ENCODE data around the gene CDK5RAP2. TPM values are rescaled to one million over a fixed set of nuclear protein-coding genes. Genes with fewer than 3 reads are reported as not detected.

Gene CDK5RAP2
- total and polyA plus RNA-seq, 10 of the 15 experiments (the other 5 are each of a cell fraction or from before 2014, with no cell fraction given): 16.2 to 53.5 (median 34.5) TPM

DNA sequence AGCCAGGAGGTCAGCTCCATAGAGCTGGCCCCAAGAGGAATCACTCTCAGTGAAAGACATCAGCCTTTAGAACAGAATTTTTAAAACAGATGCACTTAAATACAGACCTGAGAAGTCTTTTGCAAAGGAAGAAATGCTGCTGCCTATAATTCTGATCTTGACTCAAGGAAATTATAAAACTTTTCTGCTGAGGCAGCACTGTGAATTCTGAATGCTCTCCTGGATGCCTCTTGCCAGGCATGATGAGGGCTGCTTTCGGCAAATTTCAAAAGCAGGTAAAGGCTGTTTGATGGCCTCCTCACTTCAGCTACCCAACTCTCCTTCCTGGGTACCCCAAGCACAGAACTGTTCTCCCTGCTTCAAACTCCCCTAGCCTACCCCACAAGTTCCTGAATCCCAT, 174.8 kb downstream of the CDK5RAP2 start:
- POLR2A ChIA-PET: no interaction called here
- intact Hi-C loops (cut with micrococcal nuclease; ENCODE audit: unreplicated experiment): no loop called here

More for the DNA sequence above, 174.8 kb downstream of the CDK5RAP2 start:
- ATAC-seq (no peak), FAIRE-seq (no peak), DNase-seq (ENCODE audit: low read depth, low spot score) (no peak)
- no TSS peak for BruUV-seq (replicated peaks)
- H2AFZ ChIP-seq (ENCODE audit: control insufficient read depth, low read depth, low read length): no peak overlapping the region
- RAD21 ChIA-PET (ENCODE audit: unreplicated experiment): no interaction called here
- in situ Hi-C loops (cut with MboI): no loop called here
- no peaks in the 10 kb centered on the region for H3K9me3 ChIP-seq (replicated peaks; ENCODE audit: control insufficient read depth, insufficient read depth, low read length)
- no peak overlapping the region for H3K9ac ChIP-seq (ENCODE audit: control insufficient read depth, insufficient read depth, low read length)
- TF ChIP-seq FOS (IDR thresholded peaks at IDR 0.05; ENCODE audit: borderline replicate concordance, extremely low read depth, insufficient read length) (no peak), HDGF (IDR thresholded peaks at IDR 0.05) (no peak), MLLT1 (IDR thresholded peaks at IDR 0.05) (no peak), RELB (IDR thresholded peaks at IDR 0.05; ENCODE audit: low read depth) (no peak), ATF3 (IDR thresholded peaks at IDR 0.05; ENCODE audit: borderline replicate concordance, extremely low read depth, low read depth, low read length) (no peak), SKIL (IDR thresholded peaks at IDR 0.05; ENCODE audit: low read depth, poor library complexity, severe bottlenecking) (no peak), RBBP5 (conservative IDR thresholded peaks at IDR 0.05) (no peak), CBFB (IDR thresholded peaks at IDR 0.05; ENCODE audit: low read depth) (no peak), NFXL1 (IDR thresholded peaks at IDR 0.05; ENCODE audit: borderline replicate concordance) (no peak), MYC (IDR thresholded peaks at IDR 0.05; ENCODE audit: insufficient read depth, insufficient read length, insufficient replicate concordance, low read length, severe bottlenecking) (no peak)
- H3K79me2 ChIP-seq (ENCODE audit: control insufficient read depth, insufficient read depth, low read length): no peaks in the 10 kb centered on the region
- no peaks in the 10 kb centered on the region for H4K20me1 ChIP-seq (ENCODE audit: control insufficient read depth, insufficient read depth)
- H3K4me3 ChIP-seq: no peak overlapping the region
- 100% methylated on average over 1 of the region's 1 CpG for WGBS (ENCODE audit: insufficient coverage, insufficient replicate concordance, low lambda C conversion rate, missing lambda C conversion rate)
- CTCF ChIA-PET: no interaction called here
- no peak overlapping the region for H3K27ac ChIP-seq (ENCODE audit: control insufficient read depth, insufficient read depth)
- H3K36me3 ChIP-seq (ENCODE audit: control insufficient read depth in 2 of 2, insufficient read depth in 2 of 2, low read length in 1 of 2): peaks cover 28 to 35% of the 10 kb centered on the region in 2 experiments
- SMC1A ChIA-PET (ENCODE audit: uncharacterized antibody, unreplicated experiment): no interaction called here
- no peaks in the 10 kb centered on the region for H3K27me3 ChIP-seq (replicated peaks in 1 of 2; ENCODE audit: control insufficient read depth in 2 of 2, insufficient read depth in 2 of 2, low read length in 1 of 2)
- no peaks in the 10 kb centered on the region for H3K4me1 ChIP-seq (ENCODE audit: control insufficient read depth, insufficient read depth, low read length)
- H3K4me2 ChIP-seq (ENCODE audit: control insufficient read depth, insufficient read depth): no peak overlapping the region
